GM23338 (cell line): ENCODE measurements around the gene TRAPPC10. TPM values are rescaled to one million over a fixed set of nuclear protein-coding genes. Genes with fewer than 3 reads are reported as not detected.
"Not testable (repeated sequence)": the region's sequence is repeated elsewhere in the genome, so short reads cannot be mapped to it uniquely, and the experiment has no call there.

ENCODE experiments used
- ATAC-seq: fragments of 200-7000 bp; cut with Tn5 transposase; 3 replicates; pipeline ENCODE4 v1.9.1; 2020
- DNase-seq: peaks from one replicate; pipeline ENCODE4 v3.0.0-alpha.2; 2015; ENCODE audit warnings: low spot score
- H2AFZ ChIP-seq: fragments of 200-600 bp; sonication (generic); 2 replicates; pipeline ENCODE4 v1.8.0; 2016; ENCODE audit warnings: antibody characterized with exemption, mild to moderate bottlenecking, moderate library complexity
- H3F3A ChIP-seq: fragments of 200-600 bp; sonication (generic); replicated peaks from 2 replicates; pipeline ENCODE4 v1.8.0; 2017; ENCODE audit warnings: antibody characterized with exemption, mixed run types, low read depth
- H3K27ac ChIP-seq: fragments of 200-600 bp; sonication (generic); 2 replicates; pipeline ENCODE4 v1.6.1; 2016; ENCODE audit warnings: low read depth
- H3K27me3 ChIP-seq: fragments of 200-600 bp; sonication (generic); 2 replicates; pipeline ENCODE4 v1.8.0; 2016; ENCODE audit warnings: mild to moderate bottlenecking, mixed run types, moderate library complexity; ENCODE audit not compliant: insufficient read depth
- H3K36me3 ChIP-seq: fragments of 200-600 bp; sonication (generic); 2 replicates; pipeline ENCODE4 v1.8.0; 2016; ENCODE audit warnings: mild to moderate bottlenecking; ENCODE audit not compliant: insufficient read depth
- H3K4me1 ChIP-seq: fragments of 200-600 bp; sonication (generic); 2 replicates; pipeline ENCODE4 v1.8.0; 2016; ENCODE audit warnings: mild to moderate bottlenecking, moderate library complexity; ENCODE audit not compliant: insufficient read depth
- H3K4me2 ChIP-seq: fragments of 200-600 bp; sonication (generic); 2 replicates; pipeline ENCODE4 v1.7.1; 2017; ENCODE audit warnings: mixed run types
- H3K4me3 ChIP-seq: fragments of 200-600 bp; sonication (generic); 2 replicates; pipeline ENCODE4 v1.6.1; 2016; ENCODE audit warnings: mixed run types
- H3K79me2 ChIP-seq: fragments of 200-600 bp; sonication (generic); replicated peaks from 2 replicates; pipeline ENCODE4 v1.8.0; 2017; ENCODE audit warnings: mild to moderate bottlenecking; ENCODE audit not compliant: insufficient read depth
- H3K9me2 ChIP-seq: fragments of 200-600 bp; sonication (generic); 2 replicates; pipeline ENCODE4 v1.8.0; 2017; ENCODE audit not compliant: insufficient read depth
- H4K20me1 ChIP-seq: fragments of 200-600 bp; sonication (generic); replicated peaks from 2 replicates; pipeline ENCODE4 v1.8.0; 2017; ENCODE audit warnings: mild to moderate bottlenecking; ENCODE audit not compliant: insufficient read depth
- H3K27ac Mint-ChIP-seq: 2 replicates; pipeline ENCODE4 v1.8.0; 2020; ENCODE audit warnings: inconsistent platforms, mild to moderate bottlenecking, moderate library complexity, mixed read lengths
- H3K27me3 Mint-ChIP-seq: 3 replicates; pipeline ENCODE4 v1.8.0; 2022; ENCODE audit warnings: low read depth, mild to moderate bottlenecking, moderate library complexity, mixed read lengths, inconsistent platforms; ENCODE audit not compliant: insufficient read depth, poor library complexity
- H3K36me3 Mint-ChIP-seq: 3 replicates; pipeline ENCODE4 v1.8.0; 2021; ENCODE audit warnings: low read depth, mild to moderate bottlenecking, inconsistent platforms, moderate library complexity, mixed read lengths
- H3K4me1 Mint-ChIP-seq: 3 replicates; pipeline ENCODE4 v1.8.0; 2020; ENCODE audit warnings: mild to moderate bottlenecking, inconsistent platforms, mixed read lengths
- H3K4me3 Mint-ChIP-seq: 3 replicates; pipeline ENCODE4 v1.8.0; 2021; ENCODE audit warnings: moderate library complexity, mild to moderate bottlenecking, inconsistent platforms, mixed read lengths
- H3K9me3 Mint-ChIP-seq: 3 replicates; pipeline ENCODE4 v1.8.0; 2020; ENCODE audit warnings: moderate library complexity, mild to moderate bottlenecking, inconsistent platforms, mixed read lengths
- polyA plus RNA-seq: library from polyadenylated mRNA; unstranded; fragments of >200 nt; fragmentation: Nextera tagmentation; extraction: Ambion mirVana; gene quantifications from 2 replicates; pipeline ENCODE4 v1.2.1, GENCODE V29; 2016
- total RNA-seq: library from RNA; depleted of rRNA; stranded (reverse); fragments of >200 nt; shearing (Covaris generic); gene quantifications from 2 replicates; pipeline ENCODE4 v1.2.3, GENCODE V29; 2014
- TF ChIP-seq, protein P1 (sequence below), 2 experiments: fragments of 200-600 bp in 1 of 2; sonication (generic) in 1 of 2; conservative IDR thresholded peaks; 2 replicates each; pipeline versions ENCODE4 v1.5.1 to v1.6.1; 2016 to 2017; ENCODE audit warnings: antibody characterized with exemption in 2 of 2, low read depth in 2 of 2, mild to moderate bottlenecking in 2 of 2, moderate library complexity in 1 of 2

The TRAPPC10 gene
- total and polyA plus RNA-seq, 2 experiments from 2014 or later, result 14.0 to 27.1 TPM

DNA sequence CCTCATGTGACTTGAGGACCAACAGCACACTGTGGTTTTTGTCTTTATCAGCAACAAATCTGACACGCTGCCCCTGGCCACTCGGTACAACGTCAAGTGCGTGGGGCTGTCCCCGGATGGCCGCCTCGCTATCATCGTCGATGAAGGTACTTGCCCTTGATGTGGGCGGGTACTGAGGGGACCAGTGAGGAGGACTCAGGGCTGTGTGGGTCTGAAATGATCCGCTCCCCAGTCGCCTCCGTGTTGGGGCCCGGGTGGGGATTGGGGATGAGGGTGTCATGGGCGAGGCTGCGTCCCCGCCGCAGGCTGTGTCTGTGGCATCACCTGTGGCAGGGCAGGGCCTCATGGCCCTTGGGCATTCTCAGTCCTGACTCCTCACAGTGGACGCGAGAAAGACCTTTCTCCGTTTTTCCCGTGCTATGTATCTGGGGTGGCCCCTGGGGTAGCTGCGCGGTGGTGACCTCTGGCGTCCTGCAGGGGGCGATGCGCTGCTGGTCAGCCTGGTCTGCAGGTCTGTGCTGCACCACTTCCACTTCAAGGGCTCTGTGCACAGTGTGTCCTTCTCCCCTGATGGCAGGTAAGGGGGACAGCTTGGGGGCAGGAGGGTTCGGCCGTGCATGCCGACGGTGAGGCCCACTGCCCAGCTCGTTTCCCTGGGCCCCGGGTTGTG, 101.7 kb downstream of the TRAPPC10 start:
- not testable (repeated sequence) for H3K27ac Mint-ChIP-seq, H3K9me2 ChIP-seq, H3K36me3 Mint-ChIP-seq, H4K20me1 ChIP-seq, H3K4me3 Mint-ChIP-seq, H3K79me2 ChIP-seq, H3K27me3 Mint-ChIP-seq, DNase-seq, H3K4me1 Mint-ChIP-seq, H3F3A ChIP-seq, H3K4me1 ChIP-seq, H2AFZ ChIP-seq, H3K4me2 ChIP-seq, H3K9me3 Mint-ChIP-seq, H3K36me3 ChIP-seq, H3K4me3 ChIP-seq, H3K27me3 ChIP-seq, H3K27ac ChIP-seq
- ATAC-seq, result peak; percentile 96
- TF ChIP-seq, protein P1, sequence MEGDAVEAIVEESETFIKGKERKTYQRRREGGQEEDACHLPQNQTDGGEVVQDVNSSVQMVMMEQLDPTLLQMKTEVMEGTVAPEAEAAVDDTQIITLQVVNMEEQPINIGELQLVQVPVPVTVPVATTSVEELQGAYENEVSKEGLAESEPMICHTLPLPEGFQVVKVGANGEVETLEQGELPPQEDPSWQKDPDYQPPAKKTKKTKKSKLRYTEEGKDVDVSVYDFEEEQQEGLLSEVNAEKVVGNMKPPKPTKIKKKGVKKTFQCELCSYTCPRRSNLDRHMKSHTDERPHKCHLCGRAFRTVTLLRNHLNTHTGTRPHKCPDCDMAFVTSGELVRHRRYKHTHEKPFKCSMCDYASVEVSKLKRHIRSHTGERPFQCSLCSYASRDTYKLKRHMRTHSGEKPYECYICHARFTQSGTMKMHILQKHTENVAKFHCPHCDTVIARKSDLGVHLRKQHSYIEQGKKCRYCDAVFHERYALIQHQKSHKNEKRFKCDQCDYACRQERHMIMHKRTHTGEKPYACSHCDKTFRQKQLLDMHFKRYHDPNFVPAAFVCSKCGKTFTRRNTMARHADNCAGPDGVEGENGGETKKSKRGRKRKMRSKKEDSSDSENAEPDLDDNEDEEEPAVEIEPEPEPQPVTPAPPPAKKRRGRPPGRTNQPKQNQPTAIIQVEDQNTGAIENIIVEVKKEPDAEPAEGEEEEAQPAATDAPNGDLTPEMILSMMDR (conservative IDR thresholded peaks at IDR 0.05; ENCODE audit: low read depth in 2 of 2), result peak in 1 of 2 experiments; percentile 31; a peak in 2 of 4 replicates

DNA sequence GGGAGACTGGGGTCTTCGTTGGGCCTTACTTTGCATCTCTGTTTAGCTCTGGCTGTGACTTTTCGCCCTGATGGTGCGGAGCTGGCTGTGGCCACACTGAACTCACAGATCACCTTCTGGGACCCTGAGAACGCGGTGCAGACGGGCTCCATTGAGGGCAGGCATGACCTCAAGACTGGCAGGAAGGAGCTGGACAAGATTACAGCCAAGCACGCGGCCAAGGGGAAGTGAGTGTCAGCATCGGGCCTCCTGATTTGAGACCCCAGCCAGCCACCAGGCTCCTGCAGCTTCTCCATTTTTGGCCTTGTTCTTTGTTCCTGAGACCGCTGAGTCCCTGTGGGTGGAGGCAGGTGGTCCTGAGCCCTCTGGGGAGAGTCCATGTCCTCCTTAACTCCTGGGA, 110.0 kb downstream of the TRAPPC10 start:
- not testable (repeated sequence) for H4K20me1 ChIP-seq, H3K4me3 Mint-ChIP-seq, H3K27ac ChIP-seq, H3K9me2 ChIP-seq, H3K27me3 Mint-ChIP-seq, H3K27ac Mint-ChIP-seq, H3K79me2 ChIP-seq, H3K36me3 Mint-ChIP-seq, ATAC-seq, H3K27me3 ChIP-seq, H3K4me1 ChIP-seq, H3K36me3 ChIP-seq, DNase-seq, H3K4me3 ChIP-seq, H3K4me2 ChIP-seq, H3F3A ChIP-seq, H2AFZ ChIP-seq, H3K9me3 Mint-ChIP-seq, H3K4me1 Mint-ChIP-seq

DNA sequence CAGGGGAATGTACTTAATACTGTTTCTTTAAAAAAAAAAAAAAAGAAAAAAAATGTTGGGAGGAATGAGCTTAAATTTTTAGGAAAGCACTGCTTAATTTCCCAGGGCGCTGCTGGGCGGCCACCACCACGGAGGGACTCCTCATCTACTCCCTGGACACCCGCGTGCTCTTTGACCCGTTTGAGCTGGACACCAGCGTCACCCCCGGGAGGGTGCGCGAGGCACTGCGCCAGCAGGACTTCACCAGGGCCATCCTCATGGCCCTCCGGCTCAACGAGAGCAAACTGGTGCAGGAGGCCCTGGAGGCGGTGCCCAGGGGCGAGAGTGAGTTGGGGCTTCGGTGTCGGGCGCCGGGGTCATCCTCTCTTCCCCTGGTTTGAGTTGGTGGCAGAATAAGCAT, 115.7 kb downstream of the TRAPPC10 start:
- not testable (repeated sequence) for H3K27ac Mint-ChIP-seq, H4K20me1 ChIP-seq, H3F3A ChIP-seq, H3K27me3 ChIP-seq, ATAC-seq, H3K36me3 ChIP-seq, H3K9me2 ChIP-seq, H3K27ac ChIP-seq, H2AFZ ChIP-seq, H3K4me3 ChIP-seq, H3K4me3 Mint-ChIP-seq, H3K36me3 Mint-ChIP-seq, H3K4me1 ChIP-seq, H3K27me3 Mint-ChIP-seq, DNase-seq, H3K4me1 Mint-ChIP-seq, H3K79me2 ChIP-seq, H3K4me2 ChIP-seq, H3K9me3 Mint-ChIP-seq

DNA sequence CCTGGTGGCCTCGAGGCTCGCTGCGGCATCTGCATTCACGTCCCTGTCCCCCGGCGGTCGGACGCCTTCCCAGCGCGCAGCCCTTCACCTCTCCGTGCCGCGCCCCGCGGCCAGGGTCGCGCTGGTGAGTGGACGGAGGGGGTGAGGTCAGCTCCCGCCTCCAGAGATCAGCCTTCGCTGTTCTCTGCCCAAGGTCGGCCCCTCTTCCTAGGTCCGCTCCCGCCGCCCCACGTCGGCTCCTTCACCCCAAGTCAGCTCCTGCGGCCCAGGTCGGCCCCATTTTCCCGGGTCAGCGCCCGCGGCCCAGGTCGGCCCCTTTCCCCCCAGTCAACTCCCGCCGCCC, 121.6 kb downstream of the TRAPPC10 start:
- H3K4me3 ChIP-seq, H3K36me3 ChIP-seq, H4K20me1 ChIP-seq, H3K36me3 Mint-ChIP-seq, DNase-seq, H3K27me3 ChIP-seq, H3K9me3 Mint-ChIP-seq, H3K27ac Mint-ChIP-seq, H3K27ac ChIP-seq, H3K79me2 ChIP-seq, H2AFZ ChIP-seq, H3K27me3 Mint-ChIP-seq, H3K4me2 ChIP-seq, H3K4me1 ChIP-seq, H3K4me1 Mint-ChIP-seq, H3F3A ChIP-seq, H3K9me2 ChIP-seq: not testable (repeated sequence)
- peak; percentile 23 for ATAC-seq
- peak overlapping the region; percentile 61; the same call in 2 of the 3 replicates for H3K4me3 Mint-ChIP-seq

DNA sequence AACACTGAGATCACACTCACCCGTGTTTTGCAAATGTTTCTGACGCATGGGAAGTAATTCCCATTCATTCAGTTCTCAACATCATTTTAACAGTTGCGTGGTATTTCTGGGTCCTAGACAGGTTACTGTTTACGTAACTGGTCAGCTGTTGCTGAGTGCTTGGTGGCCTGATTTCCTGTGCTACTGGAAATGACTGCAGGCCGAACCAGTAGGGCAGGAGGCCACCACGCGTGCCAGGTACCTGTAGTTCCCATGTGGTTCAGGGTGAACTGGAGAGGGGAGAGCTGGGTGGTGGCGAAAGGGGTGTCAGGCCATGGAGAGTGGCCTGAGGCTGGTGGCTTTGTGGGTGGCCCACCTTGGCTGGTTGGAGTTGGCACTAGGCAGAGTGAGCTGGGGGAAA, 122.6 kb downstream of the TRAPPC10 start:
- not testable (repeated sequence) for DNase-seq, H3K27ac Mint-ChIP-seq, H3K27ac ChIP-seq, ATAC-seq, H3K36me3 ChIP-seq, H3K9me2 ChIP-seq, H3K36me3 Mint-ChIP-seq, H2AFZ ChIP-seq, H3K4me1 Mint-ChIP-seq, H3K4me3 ChIP-seq, H3K9me3 Mint-ChIP-seq, H3F3A ChIP-seq, H3K4me1 ChIP-seq, H3K79me2 ChIP-seq, H3K27me3 ChIP-seq, H3K4me3 Mint-ChIP-seq, H4K20me1 ChIP-seq, H3K27me3 Mint-ChIP-seq, H3K4me2 ChIP-seq
